Activated T-cell treated with anti-CD3 and anti-CD28 coated beads for 1 hour (primary cell): ENCODE data around the gene SRGAP2B.
"Not testable (repeated sequence)": the region's sequence is repeated elsewhere in the genome, so short reads cannot be mapped to it uniquely, and the experiment has no call there.

ENCODE experiments used
- DNase-seq: peaks from one replicate; pipeline ENCODE4 v3.0.0-alpha.2; 2020; ENCODE audit warnings: low read depth

The SRGAP2B gene

GRCh38 chr1:145041519-145041918 is 53.6 kb downstream of the SRGAP2B start:
- not testable (repeated sequence) for DNase-seq

- DNase-seq, result not testable (repeated sequence)
Measured at GRCh38 chr1:145036019-145036418, 59.1 kb downstream of the SRGAP2B start.

GRCh38 chr1:145033523-145033922 is 61.6 kb downstream of the SRGAP2B start:
- DNase-seq, result not testable (repeated sequence)

GRCh38 chr1:145027251-145027650 is 67.9 kb downstream of the SRGAP2B start:
- not testable (repeated sequence) for DNase-seq

- DNase-seq, result not testable (repeated sequence)
Measured at GRCh38 chr1:145025286-145025685, 69.8 kb downstream of the SRGAP2B start.

- not testable (repeated sequence) for DNase-seq
Measured at GRCh38 chr1:145022259-145022658, 72.9 kb downstream of the SRGAP2B start.

- DNase-seq, result not testable (repeated sequence)
Measured at GRCh38 chr1:145021749-145022148, 73.4 kb downstream of the SRGAP2B start.

GRCh38 chr1:145019709-145020108 is 75.4 kb downstream of the SRGAP2B start:
- not testable (repeated sequence) for DNase-seq

GRCh38 chr1:145017725-145018124 is 77.4 kb downstream of the SRGAP2B start:
- not testable (repeated sequence) for DNase-seq

- DNase-seq, result not testable (repeated sequence)
Measured at GRCh38 chr1:145016492-145016862, 78.7 kb downstream of the SRGAP2B start.

- not testable (repeated sequence) for DNase-seq
Measured at GRCh38 chr1:145015744-145016491, 79.2 kb downstream of the SRGAP2B start.

GRCh38 chr1:145013353-145013752 is 81.8 kb downstream of the SRGAP2B start:
- DNase-seq, result not testable (repeated sequence)

GRCh38 chr1:145011811-145012210 is 83.3 kb downstream of the SRGAP2B start:
- DNase-seq, result not testable (repeated sequence)

- not testable (repeated sequence) for DNase-seq
Measured at GRCh38 chr1:145010580-145010979, 84.5 kb downstream of the SRGAP2B start.

GRCh38 chr1:145009928-145010327 is 85.2 kb downstream of the SRGAP2B start:
- not testable (repeated sequence) for DNase-seq

GRCh38 chr1:145008388-145008787 is 86.7 kb downstream of the SRGAP2B start:
- DNase-seq, result not testable (repeated sequence)

GRCh38 chr1:145005142-145005541 is 90.0 kb downstream of the SRGAP2B start:
- DNase-seq, result not testable (repeated sequence)

GRCh38 chr1:145001381-145001780 is 93.7 kb downstream of the SRGAP2B start:
- DNase-seq, result not testable (repeated sequence)

GRCh38 chr1:145000743-145001326 is 94.3 kb downstream of the SRGAP2B start:
- DNase-seq, result not testable (repeated sequence)

GRCh38 chr1:145000074-145000742 is 94.9 kb downstream of the SRGAP2B start:
- not testable (repeated sequence) for DNase-seq

GRCh38 chr1:144998981-144999273 is 96.2 kb downstream of the SRGAP2B start:
- not testable (repeated sequence) for DNase-seq

- DNase-seq, result not testable (repeated sequence)
Measured at GRCh38 chr1:144998134-144998980, 96.8 kb downstream of the SRGAP2B start.
